GM12878 (cell line): ENCODE results near the gene STARD3. TPM values are rescaled to one million over a fixed set of nuclear protein-coding genes. Genes with fewer than 3 reads are reported as not detected.

ENCODE experiments used
- ATAC-seq: fragments of 200-7000 bp; cut with Tn5 transposase; 3 replicates; pipeline ENCODE4 v1.9.1; 2020; ENCODE audit warnings: mild to moderate bottlenecking, moderate library complexity
- BruUV-seq: library from RNA; stranded (reverse); fragments of 400-500 nt; replicated peaks from 2 replicates; lab custom pipeline; 2021; lab: Mats Ljungman, UMichigan
- CTCF ChIA-PET: fragments of 300-600 bp; sonication (Branson Sonifier 250); formaldehyde crosslinking; extraction: SDS; loops from one replicate; lab custom pipeline; 2021; ENCODE audit warnings: inconsistent platforms; lab: Yijun Ruan, JAX
- POLR2A ChIA-PET: fragments of 350-600 bp; formaldehyde crosslinking; extraction: SDS; loops from one replicate; lab custom pipeline; 2021; ENCODE audit warnings: inconsistent platforms; lab: Charles Lee
- RAD21 ChIA-PET: fragments of 300-600 bp; sonication (Branson Sonifier 250); formaldehyde crosslinking; loops from one replicate; lab custom pipeline; 2023; ENCODE audit warnings: antibody characterized with exemption; ENCODE audit not compliant: unreplicated experiment; lab: Charles Lee
- SMC1A ChIA-PET: fragments of 300-600 bp; sonication (Branson Sonifier 250); formaldehyde crosslinking; loops from one replicate; lab custom pipeline; 2023; ENCODE audit not compliant: unreplicated experiment, uncharacterized antibody; lab: Charles Lee
- DNase-seq: peaks from one replicate; pipeline ENCODE4 v3.0.0-alpha.2; 2011; ENCODE audit warnings: low read depth, low spot score
- FAIRE-seq: peaks from 3 replicates; lab custom pipeline; 2011; peaks lifted over from hg19 to GRCh38; lab: Jason Lieb, UNC
- H2AFZ ChIP-seq: 2 replicates; pipeline ENCODE4 v1.6.0; 2011; ENCODE audit warnings: low read depth, low read length, control low read depth; ENCODE audit not compliant: control insufficient read depth
- H3K27ac ChIP-seq: 2 replicates; pipeline ENCODE4 v1.5.1; 2011; ENCODE audit warnings: control low read depth; ENCODE audit not compliant: control insufficient read depth, insufficient read depth
- H3K27me3 ChIP-seq, 2 experiments: replicated peaks in 1 of 2; 2 replicates each; pipeline versions ENCODE4 v1.6.0 to v1.6.1; 2011; ENCODE audit warnings: low read length in 1 of 2; ENCODE audit not compliant: control insufficient read depth in 2 of 2, insufficient read depth in 2 of 2
- H3K36me3 ChIP-seq, 2 experiments: 2 replicates each; pipeline ENCODE4 v1.5.1; 2011; ENCODE audit warnings: low read length in 1 of 2; ENCODE audit not compliant: control insufficient read depth in 2 of 2, insufficient read depth in 2 of 2
- H3K4me1 ChIP-seq: 2 replicates; pipeline ENCODE4 v1.6.1; 2011; ENCODE audit warnings: mild to moderate bottlenecking, low read length, moderate library complexity, mixed read lengths; ENCODE audit not compliant: control insufficient read depth, insufficient read depth
- H3K4me2 ChIP-seq: 2 replicates; pipeline ENCODE4 v1.6.0; 2011; ENCODE audit warnings: control low read depth; ENCODE audit not compliant: control insufficient read depth, insufficient read depth
- H3K4me3 ChIP-seq: fragments of 200-600 bp; sonication (generic); 2 replicates; pipeline ENCODE4 v1.5.1; 2016
- H3K79me2 ChIP-seq: 2 replicates; pipeline ENCODE4 v1.6.0; 2011; ENCODE audit warnings: low read length; ENCODE audit not compliant: control insufficient read depth, insufficient read depth
- H3K9ac ChIP-seq: 2 replicates; pipeline ENCODE4 v1.8.0; 2011; ENCODE audit warnings: low read length, control low read depth, mixed read lengths; ENCODE audit not compliant: control insufficient read depth, insufficient read depth
- H3K9me3 ChIP-seq: replicated peaks from 3 replicates; pipeline ENCODE4 v1.5.1; 2011; ENCODE audit warnings: mild to moderate bottlenecking, low read length; ENCODE audit not compliant: control insufficient read depth, insufficient read depth
- H4K20me1 ChIP-seq: 2 replicates; pipeline ENCODE4 v1.6.0; 2011; ENCODE audit not compliant: control insufficient read depth, insufficient read depth
- ATF7 ChIP-seq: fragments of 450-650 bp; IDR thresholded peaks from 2 replicates; pipeline ENCODE4 v1.6.1; 2016; ENCODE audit warnings: low read depth, mild to moderate bottlenecking
- EGR1 ChIP-seq, 2 experiments: IDR thresholded peaks; 1 replicate in 1 of 2; 2 replicates in 1 of 2; pipeline ENCODE4 v1.6.1; 2011 to 2012; ENCODE audit warnings: low read depth in 2 of 2, low read length in 2 of 2, borderline replicate concordance in 1 of 2, mild to moderate bottlenecking in 1 of 2, moderate library complexity in 1 of 2
- FOXK2 ChIP-seq: fragments of 450-650 bp; IDR thresholded peaks from 2 replicates; pipeline ENCODE4 v1.6.1; 2017; ENCODE audit warnings: mild to moderate bottlenecking, moderate library complexity
- JUND ChIP-seq: IDR thresholded peaks from 2 replicates; pipeline ENCODE4 v1.6.1; 2012; ENCODE audit warnings: low read depth, mild to moderate bottlenecking, low read length, improper control_type of control experiment, moderate library complexity
- KLF5 ChIP-seq: fragments of 450-650 bp; IDR thresholded peaks from 2 replicates; pipeline ENCODE4 v1.6.1; 2014; ENCODE audit warnings: mild to moderate bottlenecking; ENCODE audit not compliant: partially characterized antibody
- NKRF ChIP-seq: fragments of 450-650 bp; conservative IDR thresholded peaks from 2 replicates; pipeline ENCODE4 v1.6.1; 2017; ENCODE audit warnings: mild to moderate bottlenecking, moderate library complexity
- RELA ChIP-seq: fragments of 450-650 bp; IDR thresholded peaks from 2 replicates; pipeline ENCODE4 v1.8.0; 2014; ENCODE audit warnings: borderline replicate concordance; ENCODE audit not compliant: partially characterized antibody
- SMARCA5 ChIP-seq: fragments of 450-650 bp; IDR thresholded peaks from 2 replicates; pipeline ENCODE4 v1.6.1; 2017; ENCODE audit warnings: mild to moderate bottlenecking
- TAF1 ChIP-seq: IDR thresholded peaks from 2 replicates; pipeline ENCODE4 v1.6.1; 2011; ENCODE audit warnings: mild to moderate bottlenecking, low read depth, low read length, borderline replicate concordance
- TCF12 ChIP-seq: IDR thresholded peaks from 2 replicates; pipeline ENCODE4 v1.6.1; 2011; ENCODE audit warnings: low read depth, mild to moderate bottlenecking, low read length
- ZNF384 ChIP-seq: IDR thresholded peaks from 2 replicates; pipeline ENCODE4 v1.6.1; 2012; ENCODE audit warnings: low read depth, mild to moderate bottlenecking, low read length, improper control_type of control experiment, borderline replicate concordance
- WGBS: methylation state at CpG from one replicate; pipeline ENCODE4 v1.1.6; 2016; ENCODE audit warnings: low lambda C conversion rate; ENCODE audit not compliant: insufficient replicate concordance, insufficient coverage; ENCODE audit errors: missing lambda C conversion rate; 5-methylcytosine and 5-hydroxymethylcytosine counted together
- in situ Hi-C: fragments of 300-500 bp; cut with MboI; formaldehyde crosslinking; loops from 9 replicates; pipeline ENCODE4 v1.14.3; 2018; ENCODE audit warnings: mixed read lengths
- intact Hi-C: fragments of 100-400 bp; cut with micrococcal nuclease; formaldehyde crosslinking; loops from one replicate; pipeline ENCODE4 v1.14.2; 2022; ENCODE audit not compliant: unreplicated experiment
- polyA plus RNA-seq, 11 experiments: library from polyadenylated mRNA; depleted of rRNA in 4 of 11; unstranded in 6 of 11; stranded (reverse) in 5 of 11; fragments of >200 nt; fragmentation: Nextera tagmentation in 4 of 11; fragmentation: Illumina TruSeq in 1 of 11; extraction: Ambion mirVana in 4 of 11; extraction: Trizol in 1 of 11; gene quantifications; 1 replicate in 1 of 11; 2 replicates in 10 of 11; pipeline versions ENCODE4 v1.2.1 to v1.2.3, GENCODE V29; 2011 to 2016; ENCODE audit warnings: inconsistent platforms in 2 of 11, missing spikeins in 2 of 11, low read depth in 1 of 11
- total RNA-seq, 4 experiments: library from RNA; depleted of rRNA in 3 of 4; stranded (reverse); fragments of >200 nt in 3 of 4; fragmentation: Illumina TruSeq in 1 of 4; extraction: Trizol in 1 of 4; gene quantifications; 2 replicates each; pipeline versions ENCODE4 v1.2.1 to v1.2.3, GENCODE V29; 2013 to 2021

The STARD3 gene
- total and polyA plus RNA-seq, 10 of the 15 experiments (the other 5 are each of a cell fraction or from before 2014, with no cell fraction given) = 0.08 to 62.7 (median 27.5) TPM

- in situ Hi-C loops = no loop called here
- RAD21 ChIA-PET = no interaction called here
- no peaks in the 10 kb centered on the region for H3K9me3 ChIP-seq
- H3K36me3 ChIP-seq = peaks cover 6 to 21% of the 10 kb centered on the region in 2 experiments; a peak in 3 of 4 replicates
- peaks cover 3 to 4% of the 10 kb centered on the region in 2 experiments; a peak in 3 of 4 replicates for H3K27me3 ChIP-seq
- POLR2A ChIA-PET = no interaction called here
- H4K20me1 ChIP-seq = no peaks in the 10 kb centered on the region; the same call in 1 of the 2 replicates
- DNase-seq (no peak), FAIRE-seq (no peak)
- no TSS peak for BruUV-seq
- no peak overlapping the region for H2AFZ ChIP-seq
- no CpG with 5 or more reads among the region's 4 CpGs for WGBS
- no peak overlapping the region for H3K27ac ChIP-seq
- no peaks in the 10 kb centered on the region for H3K79me2 ChIP-seq
- SMC1A ChIA-PET = no interaction called here
- intact Hi-C loops = no loop called here
- no peak overlapping the region for H3K9ac ChIP-seq
- no peak overlapping the region for H3K4me3 ChIP-seq
- no peak overlapping the region for H3K4me2 ChIP-seq
- CTCF ChIA-PET = interaction anchor here (1.6 to 1.7 kb wide), 2 partner anchors 9 kb away, joined by 4 to 10 read pairs; no protein-coding TSS in a partner anchor
- peaks cover 6% of the 10 kb centered on the region; the same call in 1 of the 2 replicates for H3K4me1 ChIP-seq
- no peak for TF ChIP-seq FOXK2
- TF ChIP-seq, all 136 proteins: peak for 0
- no peak for ATAC-seq
Observed at GRCh38 chr17:39663340-39663687, 26.4 kb downstream of the STARD3 start.

GRCh38 chr17:39663688-39664580, 27.0 kb downstream of the STARD3 start:
- H3K79me2 ChIP-seq = no peaks in the 10 kb centered on the region
- no peaks in the 10 kb centered on the region; the same call in 1 of the 2 replicates for H3K4me1 ChIP-seq
- no peak overlapping the region for H3K4me2 ChIP-seq
- no peak overlapping the region for H3K4me3 ChIP-seq
- ATAC-seq (no peak), DNase-seq (no peak), FAIRE-seq (no peak)
- ChIA-PET RAD21 (no interaction called here), CTCF (interaction anchor here (1.6 kb wide), 1 partner anchor 10 kb away, joined by 10 read pairs; no protein-coding TSS in a partner anchor), POLR2A (no interaction called here), SMC1A (no interaction called here)
- H2AFZ ChIP-seq = no peak overlapping the region
- H4K20me1 ChIP-seq = no peaks in the 10 kb centered on the region; the same call in 1 of the 2 replicates
- peaks cover 4 to 6% of the 10 kb centered on the region in 2 experiments; a peak in 3 of 4 replicates for H3K27me3 ChIP-seq
- in situ Hi-C loops (no loop called here), intact Hi-C loops (no loop called here)
- no peaks in the 10 kb centered on the region for H3K9me3 ChIP-seq
- H3K27ac ChIP-seq = no peak overlapping the region
- no peak overlapping the region for H3K9ac ChIP-seq
- 84% methylated on average over 17 of the region's 17 CpGs for WGBS
- BruUV-seq = no TSS peak
- peaks cover 5 to 20% of the 10 kb centered on the region in 2 experiments; a peak in 3 of 4 replicates for H3K36me3 ChIP-seq
- TF ChIP-seq TCF12 (no peak), ZNF384 (no peak), JUND (no peak), SMARCA5 (no peak), KLF5 (no peak), EGR1 (IDR thresholded peaks at IDR 0.05; ENCODE audit: borderline replicate concordance in 1 of 2, low read depth in 2 of 2, low read length in 2 of 2) (no peak), TAF1 (no peak), RELA (no peak), NKRF (no peak), ATF7 (no peak)
